NT2/D1 (cell line): ENCODE results near the gene POLR1A.

Experiments used
- DNase-seq: peaks from one replicate; pipeline ENCODE4 v3.0.0-alpha.2; 2011; ENCODE audit warnings: low read depth, low spot score
- H3K27me3 ChIP-seq: 2 replicates; pipeline ENCODE4 v1.6.0; 2011; ENCODE audit warnings: mild to moderate bottlenecking; ENCODE audit not compliant: insufficient read length, insufficient read depth
- H3K36me3 ChIP-seq: 2 replicates; pipeline ENCODE4 v1.6.1; 2011; ENCODE audit warnings: mild to moderate bottlenecking, low read length, mixed read lengths; ENCODE audit not compliant: insufficient read depth, insufficient read length
- H3K4me1 ChIP-seq: 2 replicates; pipeline ENCODE4 v1.5.1; 2011; ENCODE audit not compliant: insufficient read depth, insufficient read length
- H3K4me3 ChIP-seq: 2 replicates; pipeline ENCODE4 v1.5.1; 2011; ENCODE audit warnings: low read depth; ENCODE audit not compliant: insufficient read length
- H3K9ac ChIP-seq: 2 replicates; pipeline ENCODE4 v1.6.0; 2011; ENCODE audit warnings: low read depth; ENCODE audit not compliant: insufficient read length
- H3K9me3 ChIP-seq: 2 replicates; pipeline ENCODE4 v1.5.1; 2011; ENCODE audit warnings: mild to moderate bottlenecking, low read length; ENCODE audit not compliant: insufficient read depth
- SUZ12 ChIP-seq: IDR thresholded peaks from 2 replicates; pipeline ENCODE4 v1.6.1; 2011; ENCODE audit not compliant: insufficient read length, insufficient read depth; ENCODE audit errors: extremely low read depth
- YY1 ChIP-seq: IDR thresholded peaks from 2 replicates; pipeline ENCODE4 v1.6.1; 2011; ENCODE audit not compliant: insufficient read length, insufficient read depth
- ZNF274 ChIP-seq: IDR thresholded peaks from 2 replicates; pipeline ENCODE4 v1.6.1; 2011; ENCODE audit warnings: mild to moderate bottlenecking, low read depth, low read length

The POLR1A gene

DNA sequence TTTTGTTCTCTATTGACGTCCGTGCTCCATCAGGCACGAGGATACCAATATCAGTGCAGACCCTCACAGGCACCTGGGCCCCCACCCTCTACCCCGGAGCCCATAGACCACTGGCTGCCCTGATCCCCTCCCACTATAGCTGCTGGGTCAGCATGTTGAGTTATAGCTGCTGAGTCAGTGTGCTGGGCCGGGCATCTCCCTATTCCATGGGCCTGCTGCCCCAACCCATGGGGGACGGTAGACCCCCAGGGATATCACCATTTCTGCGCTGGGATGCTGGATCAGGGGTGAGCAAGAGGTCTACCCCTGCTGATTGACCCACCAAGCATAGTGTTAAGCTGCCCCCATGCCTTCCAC, 116.8 kb downstream of the POLR1A start:
- no peaks in the 10 kb centered on the region for H3K27me3 ChIP-seq
- no peak overlapping the region for H3K9ac ChIP-seq
- DNase-seq = no peak
- no peaks in the 10 kb centered on the region for H3K9me3 ChIP-seq
- H3K4me1 ChIP-seq = no peaks in the 10 kb centered on the region
- H3K4me3 ChIP-seq = no peak overlapping the region
- TF ChIP-seq SUZ12 (no peak), ZNF274 (no peak), YY1 (no peak)
- H3K36me3 ChIP-seq = no peaks in the 10 kb centered on the region

DNA sequence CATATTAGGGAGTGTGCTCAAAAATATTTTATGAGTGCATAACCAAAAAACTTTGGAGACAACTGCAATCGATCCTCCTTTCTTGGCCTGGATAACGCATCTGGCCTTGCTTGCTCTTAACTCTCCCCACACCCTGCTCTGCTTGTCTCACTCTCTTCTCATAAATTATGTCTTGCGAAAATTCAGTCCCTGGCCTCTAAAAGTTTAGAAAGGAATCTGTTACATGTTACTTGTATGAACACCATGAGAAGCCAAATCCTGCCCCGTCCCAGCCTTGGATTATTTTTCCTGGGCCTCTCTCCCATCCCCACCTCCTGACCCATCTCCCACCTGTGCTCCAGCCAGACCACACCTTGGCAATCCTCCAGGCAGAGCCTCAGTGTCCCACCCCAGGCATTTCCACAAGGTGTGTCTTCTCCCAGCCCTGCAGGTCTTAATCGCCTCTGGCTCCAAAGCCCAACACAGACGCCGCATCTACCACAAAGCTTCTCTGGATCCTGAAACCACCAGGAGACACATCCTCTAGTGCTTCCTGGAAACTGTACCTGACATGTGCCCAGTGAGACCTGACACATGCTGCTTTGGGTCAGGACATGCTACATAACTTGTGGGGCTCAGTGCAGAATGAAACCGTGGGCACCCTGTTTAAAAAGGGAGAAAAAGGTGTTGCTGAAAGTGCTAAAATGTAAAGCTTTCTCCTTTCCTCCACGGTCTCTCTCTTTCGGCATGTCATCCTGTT, 117.3 kb downstream of the POLR1A start:
- DNase-seq = no peak

DNA sequence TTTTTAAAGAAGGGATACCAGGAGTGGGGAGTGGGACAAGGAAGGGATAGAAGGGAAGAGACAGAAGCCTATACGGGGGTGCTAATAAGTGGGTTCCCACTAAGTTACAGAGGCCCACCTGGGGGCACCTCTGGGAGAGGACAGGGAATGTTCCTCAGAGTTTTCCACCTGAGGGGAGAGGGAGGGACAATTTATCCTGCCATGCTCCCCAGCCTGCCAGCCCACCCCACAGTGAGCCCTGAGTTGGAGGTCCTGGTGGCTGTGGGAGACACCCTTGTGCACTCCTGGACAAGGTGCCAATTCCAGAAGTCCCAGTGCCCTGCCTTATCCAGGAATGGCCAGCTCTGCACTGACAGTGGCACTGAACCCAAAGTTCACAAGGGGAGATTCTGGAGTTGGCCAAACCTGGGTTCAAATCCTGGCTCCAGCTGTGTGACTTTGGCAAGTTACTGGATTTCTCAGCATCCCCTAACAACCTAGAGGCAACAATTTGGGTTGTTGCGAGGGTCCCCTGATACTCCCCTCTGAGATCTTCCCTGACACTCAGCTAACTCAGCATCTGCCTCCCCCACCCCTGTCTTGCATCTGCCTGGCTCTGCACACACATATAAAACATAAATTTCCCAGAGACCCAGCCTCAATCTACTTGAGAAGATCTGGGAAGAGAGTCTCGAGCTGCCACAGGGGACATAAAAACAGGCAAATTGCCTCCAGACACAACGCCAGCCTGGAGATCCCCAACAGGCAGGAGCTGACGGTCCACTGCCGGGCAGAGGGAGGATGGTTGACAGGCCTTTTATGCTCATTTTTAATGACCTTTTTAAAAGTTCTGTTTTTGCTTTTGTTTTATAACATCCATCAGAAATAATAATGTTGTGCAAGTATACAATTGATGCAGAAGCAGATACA, 118.2 kb downstream of the POLR1A start:
- no peak overlapping the region for H3K9ac ChIP-seq
- no peaks in the 10 kb centered on the region for H3K4me1 ChIP-seq
- DNase-seq = no peak
- H3K4me3 ChIP-seq = no peak overlapping the region
- no peaks in the 10 kb centered on the region for H3K36me3 ChIP-seq
- no peak for TF ChIP-seq ZNF274
- TF ChIP-seq YY1 = no peak
- TF ChIP-seq SUZ12 = no peak
- no peaks in the 10 kb centered on the region for H3K27me3 ChIP-seq
- H3K9me3 ChIP-seq = no peaks in the 10 kb centered on the region

More for the DNA sequence above, 117.3 kb downstream of the POLR1A start:
- Histone ChIP-seq H3K4me3 (no peak overlapping the region), H3K27me3 (no peaks in the 10 kb centered on the region), H3K4me1 (no peaks in the 10 kb centered on the region), H3K9me3 (no peaks in the 10 kb centered on the region), H3K9ac (no peak overlapping the region), H3K36me3 (no peaks in the 10 kb centered on the region)
- TF ChIP-seq SUZ12 (no peak), YY1 (no peak), ZNF274 (no peak)

DNA sequence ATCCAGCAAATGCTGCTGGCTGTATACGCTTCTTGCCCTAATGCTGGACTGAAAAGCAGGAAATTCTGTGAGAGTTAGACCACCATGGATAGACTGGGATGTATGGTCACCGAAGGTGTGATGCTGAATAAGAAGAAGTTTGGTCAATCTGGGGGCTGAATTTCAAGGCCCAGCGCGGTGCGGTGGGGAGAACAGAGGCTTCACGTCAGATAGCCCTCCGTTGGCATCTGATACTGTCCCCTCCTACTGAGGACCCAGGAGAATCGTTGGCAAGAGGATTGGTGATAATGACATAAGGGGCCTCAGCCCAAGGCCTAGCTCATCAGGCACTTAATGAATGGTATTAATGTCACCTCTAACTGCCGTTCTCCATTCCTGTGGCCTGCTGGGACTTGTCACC, 119.6 kb downstream of the POLR1A start:
- H3K27me3 ChIP-seq = no peaks in the 10 kb centered on the region
- no peaks in the 10 kb centered on the region for H3K9me3 ChIP-seq
- H3K36me3 ChIP-seq = no peaks in the 10 kb centered on the region
- no peaks in the 10 kb centered on the region for H3K4me1 ChIP-seq
- no peak for TF ChIP-seq SUZ12
- TF ChIP-seq ZNF274 = no peak
- TF ChIP-seq YY1 = no peak
- no peak overlapping the region for H3K9ac ChIP-seq
- H3K4me3 ChIP-seq = no peak overlapping the region
- DNase-seq = no peak

DNA sequence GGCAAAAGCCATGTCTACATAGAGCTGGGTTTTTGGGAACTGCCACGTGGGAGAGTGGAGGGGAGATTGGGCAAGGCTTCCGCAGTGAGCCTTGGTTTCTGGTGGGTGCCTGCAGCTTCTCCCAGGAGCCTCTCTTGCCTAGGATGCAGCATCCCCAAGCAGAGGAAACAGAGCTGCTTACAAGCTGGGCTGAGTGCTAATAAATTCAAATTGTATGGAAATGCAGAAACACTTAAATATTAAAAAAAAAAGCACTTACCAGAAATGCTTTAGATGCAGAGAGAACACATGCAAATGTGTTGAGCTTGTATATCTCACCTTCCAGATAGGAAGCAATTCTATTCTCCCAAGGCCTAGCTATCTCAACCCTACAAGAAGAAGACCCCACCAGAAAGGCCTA, 120.9 kb downstream of the POLR1A start:
- DNase-seq = no peak
- TF ChIP-seq ZNF274 (no peak), YY1 (no peak), SUZ12 (no peak)
- H3K4me3 ChIP-seq = no peak overlapping the region

DNA sequence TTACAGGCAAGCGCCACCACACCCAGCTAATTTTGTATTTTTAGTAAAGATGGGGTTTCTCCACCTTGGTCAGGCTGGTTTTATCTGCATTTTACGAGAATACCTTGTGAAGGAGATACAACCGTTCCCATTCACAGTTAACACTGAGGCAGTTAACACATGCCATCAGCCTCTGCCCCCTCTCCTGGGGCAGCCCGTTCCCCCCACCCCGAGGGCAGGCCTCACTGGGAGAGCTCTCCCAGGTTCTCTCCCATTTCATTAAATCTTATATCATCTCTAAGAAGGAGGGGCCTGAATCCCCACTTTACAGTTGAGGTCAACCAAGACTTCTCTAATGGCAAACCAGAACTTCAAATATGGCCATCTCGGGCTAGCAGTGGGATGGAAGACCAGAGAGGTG, 121.9 kb downstream of the POLR1A start:
- H3K27me3 ChIP-seq = no peaks in the 10 kb centered on the region
- TF ChIP-seq ZNF274 (no peak), SUZ12 (no peak), YY1 (no peak)

More for the DNA sequence above, 120.9 kb downstream of the POLR1A start:
- H3K27me3 ChIP-seq = no peaks in the 10 kb centered on the region
- no peaks in the 10 kb centered on the region for H3K9me3 ChIP-seq
- no peaks in the 10 kb centered on the region for H3K4me1 ChIP-seq
- H3K9ac ChIP-seq = no peak overlapping the region
- no peaks in the 10 kb centered on the region for H3K36me3 ChIP-seq

More for the DNA sequence above, 121.9 kb downstream of the POLR1A start:
- H3K9ac ChIP-seq = no peak overlapping the region
- no peak overlapping the region for H3K4me3 ChIP-seq
- no peaks in the 10 kb centered on the region for H3K4me1 ChIP-seq
- H3K9me3 ChIP-seq = no peaks in the 10 kb centered on the region
- no peak for DNase-seq
- no peaks in the 10 kb centered on the region for H3K36me3 ChIP-seq
